ENCODE measurements around the gene CAPN14.

CAPN14 gene

GRCh38 chr2:31131871-31132270, 85.4 kb downstream of the CAPN14 start:
- H3K27ac ChIP-seq (ENCODE audit: extremely low read depth, low read depth, low read length): no peak overlapping the region
- POLR2A ChIA-PET: no interaction called here
- H3K36me3 ChIP-seq (ENCODE audit: control insufficient read depth in 2 of 2, insufficient read depth in 1 of 2, low read length in 2 of 2): no peaks in the 10 kb centered on the region
- no peaks in the 10 kb centered on the region for H3K9me3 ChIP-seq (ENCODE audit: control insufficient read depth, insufficient read depth, low read depth, low read length)
- H3K4me1 ChIP-seq (ENCODE audit: control insufficient read depth, insufficient read depth, low read length): no peaks in the 10 kb centered on the region
- H3K4me3 ChIP-seq (ENCODE audit: low read depth, low read length): no peak overlapping the region
- TF ChIP-seq OSR2 (tag by site-specific recombination; IDR thresholded peaks at IDR 0.05) (no peak), KLF10 (tag by site-specific recombination; IDR thresholded peaks at IDR 0.05) (no peak), ZNF311 (tag by site-specific recombination; IDR thresholded peaks at IDR 0.05; ENCODE audit: borderline replicate concordance) (no peak), GLI4 (tag by site-specific recombination; IDR thresholded peaks at IDR 0.05) (no peak), ZNF112 (tag by site-specific recombination; IDR thresholded peaks at IDR 0.05) (no peak), ZBTB1 (tag by site-specific recombination; IDR thresholded peaks at IDR 0.05) (no peak), HOXC10 (CRISPR knock-in tag; IDR thresholded peaks at IDR 0.05) (no peak), ZNF202 (tag by site-specific recombination; IDR thresholded peaks at IDR 0.05; ENCODE audit: borderline replicate concordance) (no peak), ZFP69B (tag by site-specific recombination; IDR thresholded peaks at IDR 0.05) (no peak)
- CTCF ChIA-PET: no interaction called here

- Histone ChIP-seq H3K36me3 (ENCODE audit: control insufficient read depth in 2 of 2, insufficient read depth in 1 of 2, low read length in 2 of 2) (no peaks in the 10 kb centered on the region), H3K9me3 (ENCODE audit: control insufficient read depth, insufficient read depth, low read depth, low read length) (no peaks in the 10 kb centered on the region), H3K4me3 (ENCODE audit: low read depth, low read length) (no peak overlapping the region), H3K4me1 (ENCODE audit: control insufficient read depth, insufficient read depth, low read length) (no peaks in the 10 kb centered on the region), H3K27ac (ENCODE audit: extremely low read depth, low read depth, low read length) (no peak overlapping the region)
- TF ChIP-seq ZBTB17 (tag by site-specific recombination; IDR thresholded peaks at IDR 0.05) (peak; percentile 48; the same call in 1 of the 2 replicates), HIC1 (tag by site-specific recombination; IDR thresholded peaks at IDR 0.05) (no peak)
- CTCF ChIA-PET: interaction anchor here (1.3 kb wide), 1 partner anchor 40 kb away, joined by 4 read pairs; no protein-coding TSS in a partner anchor
- POLR2A ChIA-PET: no interaction called here
Observed at GRCh38 chr2:31129375-31130171, 87.7 kb downstream of the CAPN14 start.

GRCh38 chr2:31127931-31128330, 89.4 kb downstream of the CAPN14 start:
- Histone ChIP-seq H3K27ac (ENCODE audit: extremely low read depth, low read depth, low read length) (no peak overlapping the region), H3K4me1 (ENCODE audit: control insufficient read depth, insufficient read depth, low read length) (no peaks in the 10 kb centered on the region), H3K36me3 (ENCODE audit: control insufficient read depth in 2 of 2, insufficient read depth in 1 of 2, low read length in 2 of 2) (no peaks in the 10 kb centered on the region), H3K9me3 (ENCODE audit: control insufficient read depth, insufficient read depth, low read depth, low read length) (no peaks in the 10 kb centered on the region), H3K4me3 (ENCODE audit: low read depth, low read length) (no peak overlapping the region)
- POLR2A ChIA-PET: no interaction called here
- TF ChIP-seq EGR2 (tag by site-specific recombination; IDR thresholded peaks at IDR 0.05; ENCODE audit: low read depth) (0 out of 2 replicates have a peak, but pooled peaks have one; percentile 21), ZNF585B (tag by site-specific recombination; IDR thresholded peaks at IDR 0.05) (no peak)
- CTCF ChIA-PET: interaction anchor here (1.1 kb wide), 1 partner anchor 416 kb away, joined by 3 read pairs; no protein-coding TSS in a partner anchor

- Histone ChIP-seq H3K4me1 (ENCODE audit: control insufficient read depth, insufficient read depth, low read length) (no peaks in the 10 kb centered on the region), H3K4me3 (ENCODE audit: low read depth, low read length) (no peak overlapping the region), H3K9me3 (ENCODE audit: control insufficient read depth, insufficient read depth, low read depth, low read length) (no peaks in the 10 kb centered on the region), H3K36me3 (ENCODE audit: control insufficient read depth in 2 of 2, insufficient read depth in 1 of 2, low read length in 2 of 2) (no peaks in the 10 kb centered on the region), H3K27ac (ENCODE audit: extremely low read depth, low read depth, low read length) (no peak overlapping the region)
- ChIA-PET CTCF (interaction anchor here (1.2 to 1.4 kb wide), 3 partner anchors 16 to 415 kb away, joined by 3 read pairs; no protein-coding TSS in a partner anchor), POLR2A (no interaction called here)
- TF ChIP-seq PRDM1 (tag by site-specific recombination; IDR thresholded peaks at IDR 0.05) (no peak), ZNF521 (tag by site-specific recombination; IDR thresholded peaks at IDR 0.05) (no peak), ZNF707 (tag by site-specific recombination; IDR thresholded peaks at IDR 0.05) (no peak), ZNF114 (tag by site-specific recombination; IDR thresholded peaks at IDR 0.05) (no peak), SP7 (tag by site-specific recombination; IDR thresholded peaks at IDR 0.05) (no peak), ZNF112 (tag by site-specific recombination; IDR thresholded peaks at IDR 0.05) (no peak), ZNF621 (tag by site-specific recombination; IDR thresholded peaks at IDR 0.05) (no peak), ZNF449 (tag by site-specific recombination; IDR thresholded peaks at IDR 0.05) (no peak), ZBTB10 (tag by site-specific recombination; IDR thresholded peaks at IDR 0.05) (no peak), HOXC10 (CRISPR knock-in tag; IDR thresholded peaks at IDR 0.05) (no peak)
Observed at GRCh38 chr2:31125918-31126695, 91.2 kb downstream of the CAPN14 start.
